Suppressor macrophage (primary cell): ENCODE results near the gene NTSR1.

Source experiments
- DNase-seq, 4 experiments: peaks; one replicate each; pipeline ENCODE4 v3.0.0-alpha.2; 2020 to 2022

Gene NTSR1

DNA sequence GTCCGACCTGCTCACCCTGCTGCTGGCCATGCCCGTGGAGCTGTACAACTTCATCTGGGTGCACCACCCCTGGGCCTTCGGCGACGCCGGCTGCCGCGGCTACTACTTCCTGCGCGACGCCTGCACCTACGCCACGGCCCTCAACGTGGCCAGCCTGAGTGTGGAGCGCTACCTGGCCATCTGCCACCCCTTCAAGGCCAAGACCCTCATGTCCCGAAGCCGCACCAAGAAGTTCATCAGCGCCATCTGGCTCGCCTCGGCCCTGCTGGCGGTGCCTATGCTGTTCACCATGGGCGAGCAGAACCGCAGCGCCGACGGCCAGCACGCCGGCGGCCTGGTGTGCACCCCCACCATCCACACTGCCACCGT, 885 bp downstream of the NTSR1 start:
- DNase-seq, result no peak

GRCh38 chr20:62710221-62710885, 1.7 kb downstream of the NTSR1 start:
- no peak for DNase-seq

DNA sequence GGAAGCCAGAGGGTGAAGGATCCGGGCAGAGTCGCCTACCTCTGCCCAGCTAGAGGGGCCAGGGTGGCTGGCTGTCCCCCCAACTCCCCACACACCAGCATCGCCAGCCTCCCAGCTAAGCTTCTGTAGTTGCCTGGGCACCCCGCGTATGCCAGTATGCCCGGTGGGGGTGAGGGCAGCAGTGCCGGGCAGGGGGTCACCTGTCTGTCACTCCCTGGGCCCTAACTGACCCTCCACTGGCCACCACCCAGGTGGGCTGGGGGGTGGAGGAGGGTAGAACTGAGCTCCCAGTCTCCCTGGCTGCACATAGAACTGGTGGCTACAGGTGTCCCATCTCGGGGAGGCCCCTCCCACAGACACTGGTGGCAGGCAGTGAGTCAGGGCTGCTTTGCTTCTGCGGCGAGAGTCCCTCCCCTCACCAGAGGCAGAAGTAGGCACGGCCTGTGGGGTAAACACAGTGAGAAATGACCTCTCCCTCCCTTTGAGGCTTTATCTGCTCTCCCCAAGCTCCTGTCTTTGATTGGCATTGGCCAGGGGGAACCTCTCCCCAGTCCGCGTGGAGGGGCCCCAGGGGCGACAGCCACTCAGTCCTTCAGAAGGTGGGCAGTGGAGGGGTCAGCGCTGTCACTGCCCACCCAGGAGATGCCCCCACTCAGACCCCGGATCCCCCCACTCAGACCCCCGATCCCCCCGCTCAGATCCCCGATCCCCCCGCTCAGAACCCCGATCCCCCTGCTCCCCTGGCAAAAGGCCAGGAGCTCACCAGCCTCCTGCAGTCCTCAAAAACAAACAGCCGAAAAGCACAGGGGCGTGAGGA, 2.5 kb downstream of the NTSR1 start:
- peak; percentile 61 to 83 (median 72) for DNase-seq

GRCh38 chr20:62711703-62712101, 3.1 kb downstream of the NTSR1 start:
- DNase-seq, result no peak

GRCh38 chr20:62712606-62713005, 4.0 kb downstream of the NTSR1 start:
- DNase-seq, result no peak

- no peak for DNase-seq
Observed at GRCh38 chr20:62714006-62714405, 5.4 kb downstream of the NTSR1 start.

GRCh38 chr20:62714799-62715198, 6.2 kb downstream of the NTSR1 start:
- no peak for DNase-seq

DNA sequence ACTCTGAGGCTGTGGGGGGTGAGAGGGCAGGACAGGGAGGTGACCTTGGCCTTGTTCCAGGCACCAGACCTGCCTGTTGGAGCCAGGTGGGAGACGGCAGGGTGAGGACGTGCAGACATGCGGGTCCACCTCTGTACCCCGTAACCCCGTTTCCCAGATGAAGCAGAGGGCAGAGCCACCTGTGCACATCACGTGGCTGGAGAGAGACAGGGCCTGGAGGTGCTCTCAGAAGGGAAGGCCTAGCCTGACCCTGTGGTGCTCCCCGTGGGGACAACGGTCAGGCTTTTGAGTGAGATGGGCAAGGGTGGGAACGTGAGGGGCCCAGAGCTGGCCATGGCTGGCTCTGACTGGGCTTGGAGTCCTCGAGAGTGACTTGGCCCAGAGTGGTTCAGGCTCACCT, 6.6 kb downstream of the NTSR1 start:
- DNase-seq, result no peak

GRCh38 chr20:62716198-62716940, 7.7 kb downstream of the NTSR1 start:
- no peak for DNase-seq

GRCh38 chr20:62716941-62717310, 8.3 kb downstream of the NTSR1 start:
- no peak for DNase-seq

DNA sequence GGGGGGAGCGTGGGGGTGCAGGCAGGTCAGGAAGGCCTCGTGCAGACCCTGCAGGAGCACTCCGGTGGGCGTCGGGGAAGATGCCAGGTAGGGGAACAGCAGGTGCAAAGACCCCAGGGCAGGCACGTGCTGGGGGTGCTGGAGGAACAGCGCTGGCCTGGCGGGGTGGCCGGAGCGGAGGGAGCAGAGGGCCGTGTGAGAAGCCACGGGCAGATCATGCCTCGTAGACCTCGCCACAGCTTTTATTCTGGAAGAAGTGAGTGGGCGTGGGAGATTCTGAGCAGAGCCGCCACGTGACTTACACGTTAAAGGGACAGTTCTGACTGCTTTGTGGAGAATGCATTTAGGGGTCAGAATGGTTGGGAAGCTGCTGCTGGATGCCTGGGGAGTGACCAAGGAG, 9.3 kb downstream of the NTSR1 start:
- no peak for DNase-seq

GRCh38 chr20:62718546-62718945, 9.9 kb downstream of the NTSR1 start:
- no peak for DNase-seq

- DNase-seq, result no peak
Observed at GRCh38 chr20:62719250-62719935, 10.8 kb downstream of the NTSR1 start.

DNA sequence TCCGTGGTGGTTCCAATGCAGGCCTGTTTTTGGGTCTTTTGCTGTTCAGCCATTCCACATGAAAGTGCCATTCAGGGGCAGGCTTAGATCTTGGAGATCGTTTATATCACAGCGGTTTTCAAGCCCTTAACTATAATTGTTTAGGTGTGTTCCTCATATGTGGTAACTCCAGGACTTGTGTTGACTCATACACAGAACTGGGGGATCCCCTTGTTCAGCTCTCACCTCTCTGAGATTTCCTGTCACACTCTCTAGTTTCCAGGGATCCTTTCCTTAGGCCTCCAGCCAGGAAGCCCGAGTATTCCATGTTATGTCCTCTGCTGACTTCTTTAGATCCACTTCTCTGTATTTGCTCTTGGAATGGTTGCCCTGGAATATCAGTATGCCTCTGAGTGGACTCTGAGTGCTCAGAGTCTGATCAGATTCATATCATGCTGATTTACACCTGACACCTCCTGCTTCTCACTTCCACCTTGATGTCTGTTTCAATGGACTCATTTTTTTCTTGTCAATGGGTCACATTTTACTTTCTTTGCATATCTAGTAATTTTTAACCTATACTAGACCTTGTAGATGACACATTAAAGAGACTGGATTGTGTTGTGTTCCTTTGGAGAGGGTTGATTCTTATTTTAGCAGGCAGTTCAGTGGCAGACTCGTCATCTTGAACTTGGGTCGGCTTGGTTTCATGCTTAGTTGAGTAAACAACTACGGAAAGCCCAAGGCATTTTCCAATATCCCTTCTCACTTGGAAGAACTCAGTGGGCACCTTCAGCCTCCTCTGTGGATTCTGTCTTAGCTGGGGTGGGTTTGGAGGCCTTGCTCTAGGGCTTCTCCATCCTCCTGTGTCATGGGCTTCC, 13.1 kb downstream of the NTSR1 start:
- no peak for DNase-seq

- no peak for DNase-seq
Observed at GRCh38 chr20:62722627-62723026, 14.0 kb downstream of the NTSR1 start.

GRCh38 chr20:62723351-62723750, 14.7 kb downstream of the NTSR1 start:
- DNase-seq, result no peak

GRCh38 chr20:62723768-62724450, 15.3 kb downstream of the NTSR1 start:
- no peak for DNase-seq

GRCh38 chr20:62724692-62725595, 16.3 kb downstream of the NTSR1 start:
- DNase-seq, result no peak

DNA sequence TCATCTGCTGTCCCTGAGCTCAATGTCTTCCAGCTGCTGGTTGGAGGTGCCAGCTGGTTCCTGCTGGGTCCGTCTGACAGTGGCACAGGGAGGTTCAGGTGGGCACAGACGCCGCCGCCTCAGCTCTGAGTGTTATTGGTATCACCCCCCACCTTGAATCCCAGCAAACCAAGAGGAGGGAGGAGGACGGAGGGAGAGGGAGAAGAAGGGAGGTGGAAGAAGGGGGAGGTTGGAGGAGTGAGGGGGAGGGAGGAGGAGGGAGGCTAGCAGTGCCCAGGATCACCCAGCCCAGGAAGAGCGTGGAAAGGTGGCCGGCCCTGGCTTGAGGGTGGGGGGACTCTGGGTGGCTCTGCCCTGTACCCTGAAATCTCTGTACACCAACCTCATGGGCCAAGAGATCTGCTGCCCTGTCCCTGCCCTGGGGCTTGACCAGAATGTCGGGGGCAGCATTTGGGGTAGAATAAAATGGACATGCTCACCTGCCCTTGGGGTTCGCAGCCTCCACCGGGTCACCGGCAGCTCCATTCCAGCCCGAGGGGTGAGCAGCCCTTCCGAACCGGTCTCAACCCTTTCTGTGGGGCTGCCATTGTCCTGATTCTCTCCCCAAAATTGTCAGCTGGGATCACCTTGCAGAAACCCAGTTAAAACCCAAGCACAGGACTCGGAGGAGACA, 17.1 kb downstream of the NTSR1 start:
- DNase-seq, result no peak

GRCh38 chr20:62726276-62726675, 17.6 kb downstream of the NTSR1 start:
- DNase-seq, result no peak
